Stimulated activated CD4-positive, alpha-beta T cell treated with anti-CD3 and anti-CD28 coated beads, Interleukin-15, amount 100 ng/mL, for 1 hour (primary cell): Measurements from ENCODE around the gene SIGLEC6.

Source experiments
- DNase-seq, 2 donors: peaks; one replicate each; pipeline ENCODE4 v3.0.0-alpha.2; 2020; ENCODE audit warnings: low read depth in 1 of 2, low spot score in 1 of 2

The SIGLEC6 gene

GRCh38 chr19:51477344-51477743, 54.1 kb downstream of the SIGLEC6 start:
- no peak for DNase-seq

GRCh38 chr19:51476164-51476563, 55.3 kb downstream of the SIGLEC6 start:
- DNase-seq, result no peak

GRCh38 chr19:51473009-51473707, 58.3 kb downstream of the SIGLEC6 start:
- peak; percentile 52 to 63 for DNase-seq

GRCh38 chr19:51472607-51473006, 58.9 kb downstream of the SIGLEC6 start:
- no peak for DNase-seq

- no peak for DNase-seq
These were observed 59.9 kb downstream of the SIGLEC6 start for GRCh38 chr19:51471527-51471926.

- no peak for DNase-seq
These were observed 60.5 kb downstream of the SIGLEC6 start for GRCh38 chr19:51470966-51471365.

- no peak for DNase-seq
These were observed 61.8 kb downstream of the SIGLEC6 start for GRCh38 chr19:51469629-51470028.

GRCh38 chr19:51469162-51469561, 62.3 kb downstream of the SIGLEC6 start:
- no peak for DNase-seq

- DNase-seq, result no peak
These were observed 62.9 kb downstream of the SIGLEC6 start for GRCh38 chr19:51468545-51468920.

GRCh38 chr19:51467864-51468544, 63.5 kb downstream of the SIGLEC6 start:
- no peak for DNase-seq
